T-cell (primary cell): ENCODE results near the gene GLYATL3. TPM values are rescaled to one million over a fixed set of nuclear protein-coding genes. Genes with fewer than 3 reads are reported as not detected.

Experiments used
- ATAC-seq, 4 experiments: fragments of 200-7000 bp in 3 of 4; fragments of 150-1000 bp in 1 of 4; cut with Tn5 transposase; replicated peaks in 1 of 4; 1 replicate in 3 of 4; 2 replicates in 1 of 4; pipeline ENCODE4 v1.10.0; 2021; ENCODE audit warnings: moderate library complexity in 3 of 4, mild to moderate bottlenecking in 2 of 4, moderate number of reproducible peaks in 1 of 4
- CTCF ChIA-PET, 2 donors: fragments of 300-600 bp; sonication (Branson Sonifier 250); formaldehyde crosslinking; loops; one replicate each; lab custom pipeline; 2022; ENCODE audit warnings: antibody characterized with exemption in 2 of 2; lab: Charles Lee
- POLR2A ChIA-PET, 2 donors: fragments of 300-600 bp; sonication (Branson Sonifier 250); formaldehyde crosslinking; loops; one replicate each; lab custom pipeline; 2022; ENCODE audit warnings: antibody characterized with exemption in 2 of 2; lab: Charles Lee
- DNase-seq, 35 experiments: peaks; one replicate each; pipeline versions ENCODE4 v3.0.0 to v3.0.0-alpha.2; 2013 to 2023
- H3K27ac ChIP-seq: one replicate; pipeline ENCODE4 v1.5.1; 2013; ENCODE audit warnings: low read length
- H3K27me3 ChIP-seq, 2 experiments: replicated peaks in 1 of 2; 1 replicate in 1 of 2; 2 replicates in 1 of 2; pipeline versions ENCODE4 v1.6.1 to v1.7.0; 2013; ENCODE audit warnings: low read length in 1 of 2, mixed read lengths in 1 of 2; ENCODE audit not compliant: control insufficient read depth in 2 of 2, insufficient read depth in 2 of 2; ENCODE audit errors: extremely low read depth in 1 of 2
- H3K36me3 ChIP-seq, 2 donors: 1 replicate in 1 of 2; 2 replicates in 1 of 2; pipeline versions ENCODE4 v1.6.1 to v1.7.0; 2013; ENCODE audit warnings: low read length in 1 of 2; ENCODE audit not compliant: control insufficient read depth in 2 of 2, insufficient read depth in 1 of 2; ENCODE audit errors: extremely low read depth in 1 of 2
- H3K4me1 ChIP-seq, 2 experiments: 1 replicate in 1 of 2; 2 replicates in 1 of 2; pipeline versions ENCODE4 v1.6.1 to v1.7.0; 2013; ENCODE audit warnings: low read length in 2 of 2, mixed read lengths in 1 of 2; ENCODE audit not compliant: insufficient read depth in 2 of 2, control insufficient read depth in 1 of 2; ENCODE audit errors: extremely low read depth in 1 of 2
- H3K4me3 ChIP-seq, 2 donors: 1 replicate in 1 of 2; 2 replicates in 1 of 2; pipeline versions ENCODE4 v1.5.1 to v1.7.0; 2013; ENCODE audit warnings: mild to moderate bottlenecking in 2 of 2, low read length in 1 of 2, moderate library complexity in 1 of 2; ENCODE audit not compliant: control insufficient read depth in 1 of 2; ENCODE audit errors: extremely low read depth in 1 of 2
- H3K9me3 ChIP-seq: 2 replicates; pipeline ENCODE4 v1.7.0; 2013
- H3K27ac Mint-ChIP-seq, 2 donors: one replicate each; pipeline ENCODE4 v1.8.0; 2020 to 2021; ENCODE audit warnings: mild to moderate bottlenecking in 2 of 2, mixed read lengths in 2 of 2
- H3K27me3 Mint-ChIP-seq, 2 donors: one replicate each; pipeline ENCODE4 v1.8.0; 2021 to 2022; ENCODE audit warnings: mixed read lengths in 2 of 2
- H3K36me3 Mint-ChIP-seq: one replicate; pipeline ENCODE4 v1.8.0; 2021; ENCODE audit warnings: mixed read lengths
- H3K4me1 Mint-ChIP-seq, 3 donors: one replicate each; pipeline ENCODE4 v1.8.0; 2020 to 2022; ENCODE audit warnings: mixed read lengths in 3 of 3, mild to moderate bottlenecking in 1 of 3
- H3K4me3 Mint-ChIP-seq, 3 donors: one replicate each; pipeline ENCODE4 v1.8.0; 2020 to 2022; ENCODE audit warnings: mild to moderate bottlenecking in 3 of 3, mixed read lengths in 3 of 3, moderate library complexity in 3 of 3
- H3K9me3 Mint-ChIP-seq, 3 donors: one replicate each; pipeline ENCODE4 v1.8.0; 2020 to 2022; ENCODE audit warnings: mixed read lengths in 3 of 3
- WGBS: methylation state at CpG from one replicate; pipeline ENCODE4 v1.1.5; 2013; ENCODE audit warnings: missing lambda C conversion rate; ENCODE audit not compliant: insufficient coverage; 5-methylcytosine and 5-hydroxymethylcytosine counted together
- total RNA-seq, 35 experiments: library from RNA in 6 of 35; stranded (reverse) in 6 of 35; fragments of 120-200 nt in 1 of 35; gene quantifications; one replicate each; pipeline versions ENCODE4 v1.2.1 to v1.2.4 and lab custom pipeline; 2013 to 2026

The GLYATL3 gene
- total RNA-seq, 5 donors from 2014 or later (not counting 1 experiment from before 2014, with no cell fraction given): not detected

DNA sequence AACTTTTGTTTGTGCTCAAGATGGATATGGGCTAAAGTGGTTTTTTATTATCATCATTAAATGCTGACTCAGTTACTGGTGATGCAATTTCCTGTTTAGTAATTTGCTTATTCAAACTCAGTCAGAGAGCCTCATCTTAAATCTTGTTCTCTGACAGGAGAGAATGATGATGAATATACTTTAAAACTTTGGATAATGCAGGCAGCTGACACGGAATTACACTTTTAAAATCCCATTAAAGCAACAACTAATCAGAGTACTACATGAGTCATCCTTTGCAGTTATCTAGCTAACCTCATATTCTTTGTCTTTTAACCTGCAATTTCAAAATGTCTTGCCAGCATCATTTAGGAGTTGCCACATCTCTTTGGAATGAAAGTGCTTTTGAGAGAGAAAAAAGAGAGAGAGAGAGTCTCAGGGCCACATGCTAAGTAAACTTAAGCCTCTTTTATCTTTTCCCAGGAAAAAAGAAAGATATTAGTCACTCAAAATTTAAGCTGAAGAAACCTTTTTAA, 41.5 kb downstream of the GLYATL3 start:
- Histone ChIP-seq H3K27ac (no peak overlapping the region), H3K4me1 (no peaks in the 10 kb centered on the region), H3K4me3 (no peak overlapping the region), H3K9me3 (no peaks in the 10 kb centered on the region), H3K27me3 (no peaks in the 10 kb centered on the region), H3K36me3 (no peaks in the 10 kb centered on the region)
- no CpG with 5 or more reads among the region's 1 CpG for WGBS
- Mint-ChIP-seq H3K36me3 (no peaks in the 10 kb centered on the region), H3K27me3 (peaks cover 0 to 4% of the 10 kb centered on the region in 2 donors), H3K4me1 (no peaks in the 10 kb centered on the region), H3K4me3 (no peak overlapping the region), H3K27ac (no peak overlapping the region), H3K9me3 (no peaks in the 10 kb centered on the region)
- DNase-seq (no peak), ATAC-seq (no peak)
- CTCF ChIA-PET: no interaction called here
- POLR2A ChIA-PET: no interaction called here

DNA sequence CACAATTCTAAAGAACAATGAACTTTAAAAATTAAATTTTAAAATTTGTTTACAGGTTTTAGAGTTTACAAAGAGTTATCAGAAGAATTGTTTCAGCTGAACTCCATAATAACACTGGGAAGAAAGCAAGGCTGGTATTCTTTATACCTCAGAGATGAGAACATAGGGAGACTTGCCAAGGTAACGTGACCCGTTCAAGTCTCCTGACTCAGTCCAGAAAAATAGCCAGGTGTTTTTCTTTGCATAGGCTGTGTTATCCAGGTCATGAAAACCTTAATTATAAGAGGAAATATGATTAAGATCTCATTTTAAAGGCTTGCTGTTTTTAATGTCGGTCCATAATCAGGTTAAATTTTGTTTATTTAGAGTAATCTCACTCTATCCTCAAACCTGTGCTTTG, 42.2 kb downstream of the GLYATL3 start:
- 100% methylated on average over 2 of the region's 3 CpGs for WGBS
- H3K9me3 ChIP-seq: no peaks in the 10 kb centered on the region
- Mint-ChIP-seq H3K27ac (no peak overlapping the region), H3K4me1 (no peaks in the 10 kb centered on the region), H3K27me3 (peaks cover 0 to 4% of the 10 kb centered on the region in 2 donors), H3K4me3 (no peak overlapping the region), H3K9me3 (no peaks in the 10 kb centered on the region), H3K36me3 (no peaks in the 10 kb centered on the region)
- no peaks in the 10 kb centered on the region for H3K4me1 ChIP-seq
- H3K27me3 ChIP-seq: no peaks in the 10 kb centered on the region
- no peak for DNase-seq
- H3K4me3 ChIP-seq: no peak overlapping the region
- ChIA-PET CTCF (interaction anchor here in 1 of 2 donors (1.2 kb wide), 1 partner anchor 8 kb away, joined by 3 read pairs; no protein-coding TSS in a partner anchor), POLR2A (no interaction called here)
- ATAC-seq: no peak
- H3K36me3 ChIP-seq: no peaks in the 10 kb centered on the region
- H3K27ac ChIP-seq: no peak overlapping the region

DNA sequence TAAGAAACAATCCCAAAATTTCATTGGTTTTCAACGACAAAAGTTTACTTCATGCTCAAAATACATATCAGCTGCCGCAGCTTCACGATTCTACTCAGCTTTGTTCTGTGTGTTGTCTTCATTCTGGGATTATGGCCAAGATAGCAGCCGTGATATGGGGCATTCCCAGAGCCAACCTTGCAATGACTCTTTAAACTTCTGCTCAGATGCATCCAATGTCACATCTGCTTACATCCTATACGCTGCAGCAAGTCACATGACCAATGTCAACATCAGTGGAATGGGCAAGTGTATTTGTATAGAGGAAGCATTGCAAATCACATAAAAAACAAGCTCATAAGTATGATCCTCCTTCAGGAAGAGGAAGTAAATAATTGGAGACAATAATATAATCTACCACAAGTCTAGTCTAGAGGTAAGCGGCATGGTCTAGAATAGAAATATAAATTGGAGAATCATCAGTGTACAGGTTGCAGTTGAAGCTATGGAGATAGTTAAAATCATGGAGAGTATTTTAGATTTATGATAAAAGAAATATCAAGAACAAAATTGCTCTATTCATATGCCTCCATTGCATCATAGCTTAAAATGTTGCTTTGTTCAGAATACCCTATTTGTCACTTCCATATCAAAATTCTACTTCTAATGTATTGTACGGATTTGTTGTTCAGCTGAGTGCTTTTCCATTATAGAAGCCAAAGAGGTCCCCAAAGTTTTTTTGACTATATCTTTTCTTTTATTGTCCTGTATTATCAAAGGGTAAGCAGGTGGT, 43.5 kb downstream of the GLYATL3 start:
- ATAC-seq (no peak), DNase-seq (no peak)
- Mint-ChIP-seq H3K36me3 (no peaks in the 10 kb centered on the region), H3K4me3 (no peak overlapping the region), H3K27ac (no peak overlapping the region), H3K9me3 (no peaks in the 10 kb centered on the region), H3K27me3 (peaks cover 3 to 4% of the 10 kb centered on the region in 2 donors), H3K4me1 (no peaks in the 10 kb centered on the region)
- H3K9me3 ChIP-seq: no peaks in the 10 kb centered on the region
- no peak overlapping the region for H3K4me3 ChIP-seq
- no peak overlapping the region for H3K27ac ChIP-seq
- ChIA-PET POLR2A (no interaction called here), CTCF (interaction anchor here in 1 of 2 donors (1.2 kb wide), 1 partner anchor 10 kb away, joined by 3 read pairs; no protein-coding TSS in a partner anchor)
- H3K4me1 ChIP-seq: no peaks in the 10 kb centered on the region
- peaks cover 0 to 2% of the 10 kb centered on the region in 2 experiments for H3K27me3 ChIP-seq
- H3K36me3 ChIP-seq: no peaks in the 10 kb centered on the region
- WGBS: 71% methylated on average over 2 of the region's 7 CpGs

DNA sequence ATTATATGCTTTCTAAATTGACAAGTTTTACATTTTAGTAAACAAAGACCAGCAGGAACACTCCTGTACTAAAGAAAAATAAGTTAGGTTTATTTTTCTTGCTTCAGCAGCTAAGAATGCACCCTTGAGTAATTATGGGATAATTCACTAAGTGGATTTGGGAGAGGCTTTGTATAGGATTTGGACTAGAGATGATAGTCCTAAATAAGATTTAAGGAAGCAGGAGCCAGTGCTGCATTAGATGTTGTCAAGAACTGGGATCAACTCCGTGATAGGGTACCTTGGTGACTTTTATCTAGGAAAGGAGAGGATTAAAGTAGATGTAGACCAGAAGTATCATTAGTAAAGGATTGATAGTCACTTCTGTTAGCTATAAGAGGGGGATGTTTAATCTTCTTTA, 46.6 kb downstream of the GLYATL3 start:
- ChIA-PET CTCF (no interaction called here), POLR2A (interaction anchor here (0.6 kb wide), 2 partner anchors 30 to 34 kb away, joined by 3 to 4 read pairs; no protein-coding TSS in a partner anchor)
- no peak overlapping the region for H3K4me3 Mint-ChIP-seq

DNA sequence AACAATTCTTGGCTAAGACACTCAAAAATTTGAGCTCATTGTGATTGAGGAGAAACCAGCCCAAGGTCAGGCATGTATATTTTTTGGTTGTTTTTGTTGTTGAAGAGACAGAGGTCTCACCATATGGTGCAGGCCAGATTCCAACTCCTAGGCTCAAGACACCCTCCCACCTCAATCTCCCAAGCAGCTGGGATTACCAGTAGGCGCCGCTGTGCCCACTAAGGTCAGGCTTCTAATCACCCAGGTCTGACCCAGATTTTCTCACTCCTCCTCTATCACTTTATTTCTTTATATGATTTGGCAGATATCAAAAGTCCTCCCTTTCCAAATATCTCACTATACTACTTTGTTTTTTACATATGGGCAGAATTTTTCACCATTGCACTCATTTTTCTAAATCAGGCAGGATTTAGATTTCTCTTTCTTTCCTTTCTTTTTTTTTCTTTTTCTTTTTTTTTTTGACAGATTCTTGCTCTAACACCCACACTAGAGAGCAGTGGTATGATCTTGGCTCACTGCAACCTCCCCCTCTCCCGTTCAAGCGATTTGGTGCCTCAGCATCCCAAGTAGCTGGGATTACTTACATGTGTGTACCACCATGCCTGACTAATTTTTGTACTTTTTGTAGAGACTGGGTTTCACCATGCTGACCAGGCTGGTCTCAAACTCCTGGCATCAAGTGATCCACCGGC, 49.0 kb downstream of the GLYATL3 start:
- Mint-ChIP-seq H3K27ac (no peak overlapping the region), H3K27me3 (peaks cover 20 to 42% of the 10 kb centered on the region in 2 donors), H3K36me3 (no peaks in the 10 kb centered on the region), H3K4me1 (peaks cover 17 to 19% (median 19%) of the 10 kb centered on the region in 3 donors), H3K4me3 (no peak overlapping the region), H3K9me3 (no peaks in the 10 kb centered on the region)
- no peak overlapping the region for H3K4me3 ChIP-seq
- H3K4me1 ChIP-seq: peaks cover 8 to 15% of the 10 kb centered on the region in 2 experiments
- 90% methylated on average over 3 of the region's 5 CpGs for WGBS
- no peaks in the 10 kb centered on the region for H3K9me3 ChIP-seq
- CTCF ChIA-PET: no interaction called here
- POLR2A ChIA-PET: no interaction called here
- DNase-seq (no peak), ATAC-seq (no peak)
- no peak overlapping the region for H3K27ac ChIP-seq
- no peaks in the 10 kb centered on the region for H3K36me3 ChIP-seq
- H3K27me3 ChIP-seq: peaks cover 2 to 24% of the 10 kb centered on the region in 2 experiments

More for the DNA sequence above, 46.6 kb downstream of the GLYATL3 start:
- DNase-seq (no peak), ATAC-seq (no peak)
- Histone ChIP-seq H3K4me1 (peaks cover 2 to 13% of the 10 kb centered on the region in 2 experiments), H3K27me3 (peaks cover 2 to 18% of the 10 kb centered on the region in 2 experiments), H3K36me3 (no peaks in the 10 kb centered on the region), H3K27ac (no peak overlapping the region), H3K4me3 (no peak overlapping the region), H3K9me3 (no peaks in the 10 kb centered on the region)
- Mint-ChIP-seq H3K36me3 (no peaks in the 10 kb centered on the region), H3K4me1 (peaks cover 9 to 10% (median 10%) of the 10 kb centered on the region in 3 donors), H3K27me3 (peaks cover 13 to 29% of the 10 kb centered on the region in 2 donors), H3K27ac (no peak overlapping the region), H3K9me3 (no peaks in the 10 kb centered on the region)
- WGBS: 82% methylated on average over 1 of the region's 1 CpG
